Measurements from ENCODE around the gene LGALS9. TPM values are rescaled to one million over a fixed set of nuclear protein-coding genes. Genes with fewer than 3 reads are reported as not detected.

The LGALS9 gene
- total RNA-seq, 2 donors from 2014 or later = 1.6 to 2.9 TPM

DNA sequence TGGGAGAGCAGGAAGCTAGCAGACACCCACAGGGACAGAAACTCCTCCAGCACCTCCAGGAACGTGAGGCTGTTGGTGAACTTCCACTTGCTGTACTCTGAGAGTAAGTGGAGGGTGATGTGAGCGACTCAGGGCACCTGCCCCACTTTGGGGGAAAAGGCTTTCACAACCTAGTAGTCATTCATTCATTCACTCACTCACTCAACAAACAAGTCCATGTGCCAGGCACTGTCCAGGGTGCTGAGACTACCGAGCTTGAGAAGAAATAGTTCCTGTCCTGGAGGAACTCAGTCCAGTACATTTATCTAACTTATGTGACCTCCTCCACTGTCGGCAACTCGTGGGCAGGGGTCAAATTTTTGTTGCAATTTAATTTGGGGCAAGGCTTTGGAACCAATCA is 26.6 kb downstream of the LGALS9 start:
- peak; percentile 90 for DNase-seq
- Mint-ChIP-seq H3K27ac (no peak overlapping the region), H3K27me3 (ENCODE audit: insufficient read depth) (no peaks in the 10 kb centered on the region), H3K9me3 (no peaks in the 10 kb centered on the region), H3K36me3 (ENCODE audit: low read depth) (no peaks in the 10 kb centered on the region), H3K4me1 (peaks cover 1% of the 10 kb centered on the region), H3K4me3 (no peak overlapping the region)
- no peaks in the 10 kb centered on the region for H3K36me3 ChIP-seq (ENCODE audit: control insufficient read depth, insufficient read depth, low read length)
- WGBS, 2 experiments (ENCODE audit: insufficient coverage in 1 of 2, insufficient read length in 1 of 2) = 56 to 63% methylated on average over 4 to 5 of the region's 5 CpGs
- no peak overlapping the region for H3K27ac ChIP-seq (ENCODE audit: low read depth, low read length)
- no peaks in the 10 kb centered on the region for H3K27me3 ChIP-seq (ENCODE audit: control insufficient read depth, insufficient read depth, low read length, poor library complexity, severe bottlenecking)
- TF ChIP-seq, protein P1, sequence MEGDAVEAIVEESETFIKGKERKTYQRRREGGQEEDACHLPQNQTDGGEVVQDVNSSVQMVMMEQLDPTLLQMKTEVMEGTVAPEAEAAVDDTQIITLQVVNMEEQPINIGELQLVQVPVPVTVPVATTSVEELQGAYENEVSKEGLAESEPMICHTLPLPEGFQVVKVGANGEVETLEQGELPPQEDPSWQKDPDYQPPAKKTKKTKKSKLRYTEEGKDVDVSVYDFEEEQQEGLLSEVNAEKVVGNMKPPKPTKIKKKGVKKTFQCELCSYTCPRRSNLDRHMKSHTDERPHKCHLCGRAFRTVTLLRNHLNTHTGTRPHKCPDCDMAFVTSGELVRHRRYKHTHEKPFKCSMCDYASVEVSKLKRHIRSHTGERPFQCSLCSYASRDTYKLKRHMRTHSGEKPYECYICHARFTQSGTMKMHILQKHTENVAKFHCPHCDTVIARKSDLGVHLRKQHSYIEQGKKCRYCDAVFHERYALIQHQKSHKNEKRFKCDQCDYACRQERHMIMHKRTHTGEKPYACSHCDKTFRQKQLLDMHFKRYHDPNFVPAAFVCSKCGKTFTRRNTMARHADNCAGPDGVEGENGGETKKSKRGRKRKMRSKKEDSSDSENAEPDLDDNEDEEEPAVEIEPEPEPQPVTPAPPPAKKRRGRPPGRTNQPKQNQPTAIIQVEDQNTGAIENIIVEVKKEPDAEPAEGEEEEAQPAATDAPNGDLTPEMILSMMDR (conservative IDR thresholded peaks at IDR 0.05) = no peak
- H3K9me3 ChIP-seq (ENCODE audit: control insufficient read depth, low read length) = no peaks in the 10 kb centered on the region
- no peak overlapping the region for H3K9ac ChIP-seq (ENCODE audit: extremely low read depth, low read length, poor library complexity, severe bottlenecking)
- H3K4me1 ChIP-seq (ENCODE audit: control insufficient read depth, insufficient read depth, low read length) = no peaks in the 10 kb centered on the region
- no peak overlapping the region for H3K4me3 ChIP-seq (ENCODE audit: low read length)

DNA sequence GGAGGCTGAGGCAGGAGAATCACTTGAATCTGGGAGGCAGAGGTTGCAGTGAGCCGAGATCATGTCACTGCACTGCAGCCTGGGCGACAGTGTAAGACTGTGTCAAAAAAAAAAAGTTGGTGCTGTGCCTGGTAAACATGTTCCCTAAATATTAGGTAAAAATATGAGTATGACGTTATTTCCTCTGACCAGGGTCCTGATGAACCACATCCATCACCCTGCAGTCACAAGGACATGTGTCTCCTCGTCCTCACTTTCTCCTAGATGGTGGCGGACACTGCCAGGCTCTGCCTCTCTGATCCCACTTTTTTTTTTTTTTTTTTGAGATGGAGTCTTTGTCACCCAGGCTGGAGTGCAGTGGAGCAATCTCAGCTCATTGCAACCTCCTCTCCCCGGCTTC is 28.7 kb downstream of the LGALS9 start:
- Histone ChIP-seq H3K9me3 (ENCODE audit: control insufficient read depth, low read length) (no peaks in the 10 kb centered on the region), H3K9ac (ENCODE audit: extremely low read depth, low read length, poor library complexity, severe bottlenecking) (no peak overlapping the region), H3K27ac (ENCODE audit: low read depth, low read length) (no peak overlapping the region), H3K36me3 (ENCODE audit: control insufficient read depth, insufficient read depth, low read length) (no peaks in the 10 kb centered on the region), H3K4me1 (ENCODE audit: control insufficient read depth, insufficient read depth, low read length) (no peaks in the 10 kb centered on the region), H3K4me3 (ENCODE audit: low read length) (no peak overlapping the region), H3K27me3 (ENCODE audit: control insufficient read depth, insufficient read depth, low read length, poor library complexity, severe bottlenecking) (no peaks in the 10 kb centered on the region)
- H3K36me3 Mint-ChIP-seq (ENCODE audit: low read depth) = no peaks in the 10 kb centered on the region
- no peaks in the 10 kb centered on the region for H3K9me3 Mint-ChIP-seq
- H3K4me3 Mint-ChIP-seq = no peak overlapping the region
- no peaks in the 10 kb centered on the region for H3K4me1 Mint-ChIP-seq
- DNase-seq = no peak
- TF ChIP-seq, protein P1 (conservative IDR thresholded peaks at IDR 0.05) = no peak
- H3K27ac Mint-ChIP-seq = no peak overlapping the region
- H3K27me3 Mint-ChIP-seq (ENCODE audit: insufficient read depth) = no peaks in the 10 kb centered on the region
- WGBS, 2 experiments (ENCODE audit: insufficient coverage in 1 of 2, insufficient read length in 1 of 2) = 87% methylated on average over 3 to 6 of the region's 6 CpGs

DNA sequence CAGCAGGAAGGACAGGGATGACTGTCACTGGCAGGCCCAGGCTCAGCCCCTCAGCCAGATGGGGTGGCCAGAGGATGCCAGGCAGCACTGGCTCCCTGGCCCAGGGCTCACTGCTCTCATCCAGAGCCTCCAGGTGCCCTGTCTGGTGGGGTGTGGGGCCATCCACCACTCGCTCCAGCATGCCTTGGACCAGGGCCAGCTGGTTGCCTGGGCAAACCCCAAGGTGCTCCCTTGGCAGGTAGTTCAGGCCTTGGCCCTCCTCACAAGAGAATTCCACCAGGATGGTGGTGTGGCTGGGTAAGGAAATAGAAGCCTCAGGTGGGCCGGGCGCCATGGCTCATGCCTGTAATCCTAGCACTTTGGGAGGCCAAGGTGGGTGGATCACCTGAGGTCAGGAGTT is 29.4 kb downstream of the LGALS9 start:
- H3K36me3 ChIP-seq (ENCODE audit: control insufficient read depth, insufficient read depth, low read length) = no peaks in the 10 kb centered on the region
- no peak for DNase-seq
- WGBS, 2 experiments (ENCODE audit: insufficient coverage in 1 of 2, insufficient read length in 1 of 2) = 50 to 78% methylated on average over 2 to 3 of the region's 3 CpGs
- Mint-ChIP-seq H3K9me3 (no peaks in the 10 kb centered on the region), H3K36me3 (ENCODE audit: low read depth) (no peaks in the 10 kb centered on the region), H3K27me3 (ENCODE audit: insufficient read depth) (no peaks in the 10 kb centered on the region), H3K4me3 (no peak overlapping the region), H3K4me1 (no peaks in the 10 kb centered on the region), H3K27ac (no peak overlapping the region)
- no peaks in the 10 kb centered on the region for H3K4me1 ChIP-seq (ENCODE audit: control insufficient read depth, insufficient read depth, low read length)
- no peaks in the 10 kb centered on the region for H3K9me3 ChIP-seq (ENCODE audit: control insufficient read depth, low read length)
- no peaks in the 10 kb centered on the region for H3K27me3 ChIP-seq (ENCODE audit: control insufficient read depth, insufficient read depth, low read length, poor library complexity, severe bottlenecking)
- H3K4me3 ChIP-seq (ENCODE audit: low read length) = no peak overlapping the region
- TF ChIP-seq, protein P1 (conservative IDR thresholded peaks at IDR 0.05) = no peak
- no peak overlapping the region for H3K27ac ChIP-seq (ENCODE audit: low read depth, low read length)
- H3K9ac ChIP-seq (ENCODE audit: extremely low read depth, low read length, poor library complexity, severe bottlenecking) = no peak overlapping the region

Measured in endodermal cell (in vitro differentiated cells).